Cardiac muscle cell (in vitro differentiated cells and primary cell): ENCODE results near the gene LAIR2. TPM values are rescaled to one million over a fixed set of nuclear protein-coding genes. Genes with fewer than 3 reads are reported as not detected.

Source experiments
- DNase-seq, 2 donors: peaks; one replicate each; pipeline versions ENCODE4 v3.0.0 to v3.0.0-alpha.2; 2010 to 2017; ENCODE audit warnings: low read depth in 1 of 2, low spot score in 1 of 2
- H3K27ac ChIP-seq: fragments of 200-600 bp; sonication (generic); 2 replicates; pipeline ENCODE4 v1.5.1; 2016
- H3K27me3 ChIP-seq: fragments of 200-600 bp; sonication (generic); 2 replicates; pipeline ENCODE4 v1.6.0; 2016; ENCODE audit warnings: control low read depth
- H3K36me3 ChIP-seq: fragments of 200-600 bp; sonication (generic); 2 replicates; pipeline ENCODE4 v1.5.1; 2016; ENCODE audit warnings: control low read depth
- H3K4me1 ChIP-seq: fragments of 200-600 bp; sonication (generic); 2 replicates; pipeline ENCODE4 v1.8.1; 2017; ENCODE audit warnings: low read depth, mild to moderate bottlenecking, mixed run types
- H3K4me3 ChIP-seq: fragments of 200-600 bp; sonication (generic); 2 replicates; pipeline ENCODE4 v1.5.1; 2016; ENCODE audit warnings: mild to moderate bottlenecking
- H3K9me3 ChIP-seq: fragments of 200-600 bp; sonication (generic); 2 replicates; pipeline ENCODE4 v1.5.1; 2017; ENCODE audit warnings: low read depth, mild to moderate bottlenecking, control low read depth
- CTCF ChIP-seq: IDR thresholded peaks from 2 replicates; pipeline ENCODE4 v1.5.1; 2012; ENCODE audit warnings: low read depth, mild to moderate bottlenecking, low read length
- polyA plus RNA-seq: library from polyadenylated mRNA; unstranded; fragments of >200 nt; fragmentation: Nextera tagmentation; extraction: Ambion mirVana; gene quantifications from 2 replicates; pipeline ENCODE4 v1.2.1, GENCODE V29; 2016
- total RNA-seq: library from RNA; depleted of rRNA; stranded (reverse); fragments of >200 nt; gene quantifications from 2 replicates; pipeline ENCODE4 v1.2.3, GENCODE V29; 2016

The LAIR2 gene
- total and polyA plus RNA-seq, 2 experiments from 2014 or later: not detected

GRCh38 chr19:54534156-54534555 lies 31.5 kb downstream of the LAIR2 start:
- Histone ChIP-seq H3K4me3 (no peak overlapping the region), H3K27me3 (no peaks in the 10 kb centered on the region), H3K27ac (no peak overlapping the region), H3K36me3 (no peaks in the 10 kb centered on the region), H3K9me3 (no peaks in the 10 kb centered on the region), H3K4me1 (no peaks in the 10 kb centered on the region)
- no peak for TF ChIP-seq CTCF
- no peak for DNase-seq

GRCh38 chr19:54535601-54536000 lies 33.0 kb downstream of the LAIR2 start:
- no peak overlapping the region for H3K4me3 ChIP-seq
- no peak overlapping the region for H3K27ac ChIP-seq
- DNase-seq: no peak
- no peaks in the 10 kb centered on the region for H3K4me1 ChIP-seq
- no peaks in the 10 kb centered on the region for H3K9me3 ChIP-seq
- no peaks in the 10 kb centered on the region for H3K36me3 ChIP-seq
- TF ChIP-seq CTCF: no peak
- H3K27me3 ChIP-seq: no peaks in the 10 kb centered on the region

- Histone ChIP-seq H3K4me1 (no peaks in the 10 kb centered on the region), H3K36me3 (no peaks in the 10 kb centered on the region), H3K4me3 (no peak overlapping the region), H3K27me3 (no peaks in the 10 kb centered on the region), H3K9me3 (no peaks in the 10 kb centered on the region), H3K27ac (no peak overlapping the region)
- TF ChIP-seq CTCF: no peak
- DNase-seq: no peak
Measured at GRCh38 chr19:54536956-54537355, 34.3 kb downstream of the LAIR2 start.

GRCh38 chr19:54541712-54542111 lies 39.1 kb downstream of the LAIR2 start:
- no peak overlapping the region for H3K4me3 ChIP-seq
- no peaks in the 10 kb centered on the region for H3K4me1 ChIP-seq
- no peaks in the 10 kb centered on the region for H3K9me3 ChIP-seq
- no peaks in the 10 kb centered on the region for H3K27me3 ChIP-seq
- H3K27ac ChIP-seq: no peak overlapping the region
- H3K36me3 ChIP-seq: no peaks in the 10 kb centered on the region
- no peak for DNase-seq
- TF ChIP-seq CTCF: no peak

GRCh38 chr19:54548806-54549205 lies 46.2 kb downstream of the LAIR2 start:
- H3K27me3 ChIP-seq: no peaks in the 10 kb centered on the region
- DNase-seq: no peak
- no peaks in the 10 kb centered on the region for H3K4me1 ChIP-seq
- no peaks in the 10 kb centered on the region for H3K36me3 ChIP-seq
- no peak for TF ChIP-seq CTCF
- H3K9me3 ChIP-seq: no peaks in the 10 kb centered on the region
- no peak overlapping the region for H3K4me3 ChIP-seq
- H3K27ac ChIP-seq: no peak overlapping the region

- Histone ChIP-seq H3K9me3 (no peaks in the 10 kb centered on the region), H3K27me3 (no peaks in the 10 kb centered on the region), H3K4me3 (no peak overlapping the region), H3K27ac (no peak overlapping the region), H3K4me1 (no peaks in the 10 kb centered on the region), H3K36me3 (no peaks in the 10 kb centered on the region)
- no peak for TF ChIP-seq CTCF
- DNase-seq: no peak
Measured at GRCh38 chr19:54549224-54549623, 46.6 kb downstream of the LAIR2 start.
